Neural cell (in vitro differentiated cells): ENCODE data around the gene ADNP2. TPM values are rescaled to one million over a fixed set of nuclear protein-coding genes. Genes with fewer than 3 reads are reported as not detected.

Experiments
- H2AFZ ChIP-seq: fragments of 200-600, 300-800 bp; sonication (generic), shearing (Covaris generic); 2 replicates; pipeline ENCODE4 v1.6.0; 2014; ENCODE audit warnings: low read depth, mild to moderate bottlenecking, antibody characterized with exemption, low read length, moderate library complexity
- H3F3A ChIP-seq: fragments of 200-600 bp; shearing (Covaris generic); 2 replicates; pipeline ENCODE4 v1.6.1; 2016; ENCODE audit warnings: mild to moderate bottlenecking, moderate library complexity, mixed read lengths, antibody characterized with exemption, low read length; ENCODE audit not compliant: insufficient read depth, poor library complexity, severe bottlenecking
- H3K27ac ChIP-seq: fragments of 200-600, 300-800 bp; sonication (generic), shearing (Covaris generic); 2 replicates; pipeline ENCODE4 v1.5.1; 2014; ENCODE audit warnings: mild to moderate bottlenecking, low read length, moderate library complexity
- H3K27me3 ChIP-seq: fragments of 300-800, 200-600 bp; sonication (generic), shearing (Covaris generic); 2 replicates; pipeline ENCODE4 v1.6.0; 2014; ENCODE audit warnings: mild to moderate bottlenecking, low read depth, low read length, moderate library complexity; ENCODE audit not compliant: insufficient read depth
- H3K36me3 ChIP-seq: fragments of 300-800, 200-600 bp; sonication (generic), shearing (Covaris generic); 2 replicates; pipeline ENCODE4 v1.5.1; 2014; ENCODE audit warnings: mild to moderate bottlenecking, antibody characterized with exemption, low read length, moderate library complexity; ENCODE audit not compliant: insufficient read depth
- H3K4me2 ChIP-seq: fragments of 300-800, 200-600 bp; sonication (generic), shearing (Covaris generic); 2 replicates; pipeline ENCODE4 v1.6.0; 2014; ENCODE audit warnings: mild to moderate bottlenecking, low read length
- H3K4me3 ChIP-seq: fragments of 300-800, 200-600 bp; sonication (generic), shearing (Covaris generic); 2 replicates; pipeline ENCODE4 v1.5.1; 2014; ENCODE audit warnings: mild to moderate bottlenecking, low read length, moderate library complexity
- H3K79me2 ChIP-seq: fragments of 200-600 bp; shearing (Covaris generic); replicated peaks from 2 replicates; pipeline ENCODE4 v1.6.0; 2014; ENCODE audit warnings: mild to moderate bottlenecking, low read length, moderate library complexity; ENCODE audit not compliant: insufficient read depth
- H3K9ac ChIP-seq: fragments of 300-800, 200-600 bp; sonication (generic), shearing (Covaris generic); 2 replicates; pipeline ENCODE4 v1.6.1; 2016; ENCODE audit warnings: mild to moderate bottlenecking, low read length, mixed read lengths
- H3K9me2 ChIP-seq: fragments of 200-600 bp; shearing (Covaris generic); 2 replicates; pipeline ENCODE4 v1.6.1; 2016; ENCODE audit warnings: mild to moderate bottlenecking, low read length, mixed read lengths; ENCODE audit not compliant: insufficient read depth
- H3K9me3 ChIP-seq: fragments of 200-600, 300-800 bp; sonication (generic), shearing (Covaris generic); 2 replicates; pipeline ENCODE4 v1.6.1; 2016; ENCODE audit warnings: mild to moderate bottlenecking, mixed run types, low read length, moderate library complexity, mixed read lengths
- H4K20me1 ChIP-seq: fragments of 200-600 bp; shearing (Covaris generic); 2 replicates; pipeline ENCODE4 v1.6.1; 2016; ENCODE audit warnings: mild to moderate bottlenecking, mixed run types; ENCODE audit not compliant: insufficient read depth
- EP300 ChIP-seq: fragments of 450-650 bp; conservative IDR thresholded peaks from 2 replicates; pipeline ENCODE4 v1.6.1; 2014; ENCODE audit warnings: antibody characterized with exemption, mild to moderate bottlenecking, moderate library complexity; ENCODE audit not compliant: poor library complexity, severe bottlenecking
- EZH2 ChIP-seq: fragments of 200-600, 300-800 bp; shearing (Covaris generic), sonication (generic); IDR thresholded peaks from 2 replicates; pipeline ENCODE4 v1.6.1; 2014; ENCODE audit warnings: antibody characterized with exemption, low read length, borderline replicate concordance, mild to moderate bottlenecking; ENCODE audit not compliant: insufficient read depth, poor library complexity, severe bottlenecking
- MXI1 ChIP-seq: fragments of 450-650 bp; conservative IDR thresholded peaks from 2 replicates; pipeline ENCODE4 v1.6.1; 2014; ENCODE audit warnings: antibody characterized with exemption, mild to moderate bottlenecking; ENCODE audit not compliant: poor library complexity, severe bottlenecking
- POLR2AphosphoS5 ChIP-seq: IDR thresholded peaks from 2 replicates; pipeline ENCODE4 v1.6.1; 2012
- RAD21 ChIP-seq: fragments of 450-650 bp; conservative IDR thresholded peaks from 2 replicates; pipeline ENCODE4 v1.6.1; 2014; ENCODE audit warnings: antibody characterized with exemption, mild to moderate bottlenecking, moderate library complexity
- SMC3 ChIP-seq: fragments of 450-650 bp; conservative IDR thresholded peaks from 2 replicates; pipeline ENCODE4 v1.6.1; 2014; ENCODE audit warnings: antibody characterized with exemption, mild to moderate bottlenecking, moderate library complexity; ENCODE audit not compliant: poor library complexity
- TAF1 ChIP-seq: IDR thresholded peaks from 2 replicates; pipeline ENCODE4 v1.6.1; 2012; ENCODE audit warnings: low read depth
- polyA plus RNA-seq: library from polyadenylated mRNA; depleted of rRNA; stranded (reverse); fragments of >200 nt; gene quantifications from 2 replicates; pipeline ENCODE4 v1.2.3, GENCODE V29; 2014
- TF ChIP-seq, protein P1 (sequence below): fragments of 450-650 bp; IDR thresholded peaks from 2 replicates; pipeline ENCODE4 v1.5.1; 2014; ENCODE audit warnings: antibody characterized with exemption, mild to moderate bottlenecking, moderate library complexity; ENCODE audit not compliant: poor library complexity, severe bottlenecking
- TF ChIP-seq, protein P2 (sequence below): IDR thresholded peaks from 2 replicates; pipeline ENCODE4 v1.6.1; 2012; ENCODE audit warnings: borderline replicate concordance

Gene ADNP2
- polyA plus RNA-seq, 1 donor from 2014 or later, result 16.9 TPM

DNA sequence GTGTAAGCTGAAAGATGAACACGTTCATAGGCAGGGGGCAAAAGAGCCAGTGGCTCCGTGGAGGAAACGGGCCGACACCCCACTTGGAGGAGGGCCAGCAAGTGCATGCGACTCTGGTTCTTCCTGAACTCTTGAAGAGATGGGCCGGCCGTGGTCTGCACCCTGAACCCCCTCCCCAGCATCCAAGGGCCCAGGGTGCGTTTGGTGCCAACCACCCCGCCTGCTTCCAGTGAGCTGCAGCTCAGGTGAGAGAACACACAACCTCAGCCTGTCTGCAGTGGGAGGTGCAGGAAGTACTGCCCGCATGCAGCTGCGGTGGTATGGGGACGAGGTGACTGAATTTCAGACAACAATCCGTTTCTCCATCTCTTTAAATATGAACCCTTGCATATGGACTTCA is 58.9 kb downstream of the ADNP2 start:
- TF ChIP-seq MXI1, result no peak
- H3K4me3 ChIP-seq, result no peak overlapping the region
- no peaks in the 10 kb centered on the region for H4K20me1 ChIP-seq

DNA sequence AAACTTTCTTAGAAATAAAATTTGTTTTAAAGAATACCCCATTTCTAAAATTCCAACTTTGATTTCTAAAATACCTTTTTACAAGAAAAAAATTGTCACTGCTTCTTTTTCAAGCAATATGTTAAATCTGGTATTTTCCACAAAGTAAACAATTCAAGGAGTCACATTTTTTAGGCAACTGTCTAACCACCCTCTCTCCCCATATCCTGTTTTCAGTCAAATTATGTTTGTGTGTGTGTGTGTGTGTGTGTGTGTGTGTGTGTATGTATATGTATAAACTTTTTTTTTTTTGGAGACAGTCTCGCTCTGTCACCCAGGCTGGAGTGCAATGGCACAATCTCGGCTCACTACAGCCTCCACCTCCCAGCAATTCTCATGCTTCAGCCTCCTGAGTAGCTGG is 59.3 kb downstream of the ADNP2 start:
- no peaks in the 10 kb centered on the region for H4K20me1 ChIP-seq
- no peaks in the 10 kb centered on the region for H3K9me3 ChIP-seq
- H3K36me3 ChIP-seq, result no peaks in the 10 kb centered on the region
- peaks cover 4% of the 10 kb centered on the region for H3K79me2 ChIP-seq
- H3F3A ChIP-seq, result no peaks in the 10 kb centered on the region
- no peak overlapping the region for H3K9ac ChIP-seq
- no peak overlapping the region for H2AFZ ChIP-seq
- no peaks in the 10 kb centered on the region for H3K9me2 ChIP-seq
- H3K27me3 ChIP-seq, result no peaks in the 10 kb centered on the region
- H3K27ac ChIP-seq, result no peak overlapping the region
- TF ChIP-seq TAF1 (no peak), EP300 (no peak)
- H3K4me3 ChIP-seq, result no peak overlapping the region
- no peak overlapping the region for H3K4me2 ChIP-seq

More for the DNA sequence above, 58.9 kb downstream of the ADNP2 start:
- H3K9me2 ChIP-seq, result no peaks in the 10 kb centered on the region
- no peak overlapping the region for H3K4me2 ChIP-seq
- H2AFZ ChIP-seq, result no peak overlapping the region
- H3F3A ChIP-seq, result no peaks in the 10 kb centered on the region
- H3K27ac ChIP-seq, result no peak overlapping the region
- H3K36me3 ChIP-seq, result no peaks in the 10 kb centered on the region
- no peaks in the 10 kb centered on the region for H3K9me3 ChIP-seq
- H3K27me3 ChIP-seq, result no peaks in the 10 kb centered on the region
- peaks cover 4% of the 10 kb centered on the region for H3K79me2 ChIP-seq
- H3K9ac ChIP-seq, result no peak overlapping the region

DNA sequence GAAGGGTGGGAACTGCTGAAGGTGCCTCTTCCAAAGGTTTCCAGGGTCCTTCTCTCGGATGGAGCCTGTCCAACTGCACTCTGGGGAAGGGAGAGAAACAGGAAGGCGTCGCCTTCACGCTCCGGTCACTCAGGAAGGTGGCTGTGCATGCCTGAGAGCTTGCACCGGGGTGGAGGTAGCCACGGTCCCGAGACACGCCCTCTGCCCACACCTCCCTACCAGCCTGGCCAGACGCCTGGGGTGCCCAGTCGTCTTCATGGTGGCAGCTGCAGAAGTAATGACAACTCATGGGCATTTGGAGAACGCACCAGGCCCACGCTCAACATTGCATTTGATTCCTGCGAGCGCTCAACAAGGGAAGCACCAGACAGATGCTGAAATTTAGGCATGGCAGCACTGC is 59.9 kb downstream of the ADNP2 start:
- Histone ChIP-seq H3K27ac (no peak overlapping the region), H3K27me3 (no peaks in the 10 kb centered on the region), H3K4me3 (no peak overlapping the region), H3K4me2 (no peak overlapping the region), H3F3A (no peaks in the 10 kb centered on the region), H4K20me1 (no peaks in the 10 kb centered on the region), H3K9me3 (no peaks in the 10 kb centered on the region), H3K79me2 (peaks cover 4% of the 10 kb centered on the region), H2AFZ (no peak overlapping the region), H3K36me3 (no peaks in the 10 kb centered on the region), H3K9me2 (no peaks in the 10 kb centered on the region), H3K9ac (no peak overlapping the region)
- TF ChIP-seq TAF1 (no peak), MXI1 (no peak), EP300 (no peak), RAD21 (no peak), EZH2 (no peak), POLR2AphosphoS5 (no peak), SMC3 (no peak)
- TF ChIP-seq, protein P1, sequence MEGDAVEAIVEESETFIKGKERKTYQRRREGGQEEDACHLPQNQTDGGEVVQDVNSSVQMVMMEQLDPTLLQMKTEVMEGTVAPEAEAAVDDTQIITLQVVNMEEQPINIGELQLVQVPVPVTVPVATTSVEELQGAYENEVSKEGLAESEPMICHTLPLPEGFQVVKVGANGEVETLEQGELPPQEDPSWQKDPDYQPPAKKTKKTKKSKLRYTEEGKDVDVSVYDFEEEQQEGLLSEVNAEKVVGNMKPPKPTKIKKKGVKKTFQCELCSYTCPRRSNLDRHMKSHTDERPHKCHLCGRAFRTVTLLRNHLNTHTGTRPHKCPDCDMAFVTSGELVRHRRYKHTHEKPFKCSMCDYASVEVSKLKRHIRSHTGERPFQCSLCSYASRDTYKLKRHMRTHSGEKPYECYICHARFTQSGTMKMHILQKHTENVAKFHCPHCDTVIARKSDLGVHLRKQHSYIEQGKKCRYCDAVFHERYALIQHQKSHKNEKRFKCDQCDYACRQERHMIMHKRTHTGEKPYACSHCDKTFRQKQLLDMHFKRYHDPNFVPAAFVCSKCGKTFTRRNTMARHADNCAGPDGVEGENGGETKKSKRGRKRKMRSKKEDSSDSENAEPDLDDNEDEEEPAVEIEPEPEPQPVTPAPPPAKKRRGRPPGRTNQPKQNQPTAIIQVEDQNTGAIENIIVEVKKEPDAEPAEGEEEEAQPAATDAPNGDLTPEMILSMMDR, result no peak
- TF ChIP-seq, protein P2, sequence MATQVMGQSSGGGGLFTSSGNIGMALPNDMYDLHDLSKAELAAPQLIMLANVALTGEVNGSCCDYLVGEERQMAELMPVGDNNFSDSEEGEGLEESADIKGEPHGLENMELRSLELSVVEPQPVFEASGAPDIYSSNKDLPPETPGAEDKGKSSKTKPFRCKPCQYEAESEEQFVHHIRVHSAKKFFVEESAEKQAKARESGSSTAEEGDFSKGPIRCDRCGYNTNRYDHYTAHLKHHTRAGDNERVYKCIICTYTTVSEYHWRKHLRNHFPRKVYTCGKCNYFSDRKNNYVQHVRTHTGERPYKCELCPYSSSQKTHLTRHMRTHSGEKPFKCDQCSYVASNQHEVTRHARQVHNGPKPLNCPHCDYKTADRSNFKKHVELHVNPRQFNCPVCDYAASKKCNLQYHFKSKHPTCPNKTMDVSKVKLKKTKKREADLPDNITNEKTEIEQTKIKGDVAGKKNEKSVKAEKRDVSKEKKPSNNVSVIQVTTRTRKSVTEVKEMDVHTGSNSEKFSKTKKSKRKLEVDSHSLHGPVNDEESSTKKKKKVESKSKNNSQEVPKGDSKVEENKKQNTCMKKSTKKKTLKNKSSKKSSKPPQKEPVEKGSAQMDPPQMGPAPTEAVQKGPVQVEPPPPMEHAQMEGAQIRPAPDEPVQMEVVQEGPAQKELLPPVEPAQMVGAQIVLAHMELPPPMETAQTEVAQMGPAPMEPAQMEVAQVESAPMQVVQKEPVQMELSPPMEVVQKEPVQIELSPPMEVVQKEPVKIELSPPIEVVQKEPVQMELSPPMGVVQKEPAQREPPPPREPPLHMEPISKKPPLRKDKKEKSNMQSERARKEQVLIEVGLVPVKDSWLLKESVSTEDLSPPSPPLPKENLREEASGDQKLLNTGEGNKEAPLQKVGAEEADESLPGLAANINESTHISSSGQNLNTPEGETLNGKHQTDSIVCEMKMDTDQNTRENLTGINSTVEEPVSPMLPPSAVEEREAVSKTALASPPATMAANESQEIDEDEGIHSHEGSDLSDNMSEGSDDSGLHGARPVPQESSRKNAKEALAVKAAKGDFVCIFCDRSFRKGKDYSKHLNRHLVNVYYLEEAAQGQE, result no peak
